HG02981 (cell line): ENCODE data around the gene CAMTA1.
A peak's percentile ranks its signal among the peaks of the same experiment; 100 is the strongest.

Experiments
- ATAC-seq: cut with Tn5 transposase; IDR thresholded peaks from one replicate; pipeline ENCODE4 v1.9.1; 2021; ENCODE audit warnings: mild to moderate bottlenecking, moderate library complexity; ENCODE audit not compliant: unreplicated experiment

CAMTA1 gene

GRCh38 chr1:6776389-6776788 is 8.9 kb upstream of the CAMTA1 start:
- no peak for ATAC-seq

- ATAC-seq = no peak
These were observed 8.4 kb upstream of the CAMTA1 start for GRCh38 chr1:6776895-6777294.

DNA sequence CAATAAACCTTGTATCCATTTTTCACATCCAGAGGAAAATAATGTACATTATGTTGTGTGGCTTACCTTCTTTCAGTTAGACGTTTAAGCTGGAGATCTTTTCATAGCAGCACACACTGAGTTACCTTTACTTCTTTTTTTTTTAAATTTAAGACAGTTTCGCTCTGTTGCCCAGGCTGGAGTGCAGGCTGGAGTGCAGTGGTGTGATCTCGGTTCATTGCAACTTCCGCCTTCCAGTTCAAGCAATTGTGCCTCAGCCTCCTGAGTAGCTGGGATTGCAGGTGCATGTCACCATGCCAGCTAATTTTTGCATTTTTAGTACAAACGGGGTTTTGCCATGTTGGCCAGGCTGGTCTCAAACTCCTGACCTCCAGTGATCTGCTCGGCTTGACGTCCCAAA is 7.4 kb upstream of the CAMTA1 start:
- no peak for ATAC-seq

GRCh38 chr1:6779089-6779805 is 6.0 kb upstream of the CAMTA1 start:
- no peak for ATAC-seq

DNA sequence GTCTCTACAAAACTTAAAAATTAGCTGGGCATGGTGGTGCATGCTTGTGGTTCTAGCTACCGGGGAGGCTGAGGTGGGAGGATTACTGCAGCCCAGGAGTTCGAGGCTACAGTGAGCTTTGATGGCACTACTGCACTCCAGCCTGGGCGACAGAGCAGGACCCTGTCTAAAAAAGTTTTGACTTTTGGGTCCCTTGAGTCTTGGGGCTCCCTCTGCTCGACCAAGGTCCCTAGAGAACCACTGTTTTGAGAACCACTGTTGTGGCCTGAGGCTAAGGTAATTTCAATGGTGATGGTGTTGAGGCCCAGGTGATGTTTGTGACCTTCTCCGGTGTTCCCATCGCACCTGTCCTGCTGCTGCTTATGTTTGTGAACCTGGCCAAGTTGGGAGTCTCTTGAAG is 3.1 kb upstream of the CAMTA1 start:
- no peak for ATAC-seq

- ATAC-seq = no peak
These were observed 2.0 kb upstream of the CAMTA1 start for GRCh38 chr1:6783221-6783620.

GRCh38 chr1:6783936-6784559 is 1.2 kb upstream of the CAMTA1 start:
- no peak for ATAC-seq

DNA sequence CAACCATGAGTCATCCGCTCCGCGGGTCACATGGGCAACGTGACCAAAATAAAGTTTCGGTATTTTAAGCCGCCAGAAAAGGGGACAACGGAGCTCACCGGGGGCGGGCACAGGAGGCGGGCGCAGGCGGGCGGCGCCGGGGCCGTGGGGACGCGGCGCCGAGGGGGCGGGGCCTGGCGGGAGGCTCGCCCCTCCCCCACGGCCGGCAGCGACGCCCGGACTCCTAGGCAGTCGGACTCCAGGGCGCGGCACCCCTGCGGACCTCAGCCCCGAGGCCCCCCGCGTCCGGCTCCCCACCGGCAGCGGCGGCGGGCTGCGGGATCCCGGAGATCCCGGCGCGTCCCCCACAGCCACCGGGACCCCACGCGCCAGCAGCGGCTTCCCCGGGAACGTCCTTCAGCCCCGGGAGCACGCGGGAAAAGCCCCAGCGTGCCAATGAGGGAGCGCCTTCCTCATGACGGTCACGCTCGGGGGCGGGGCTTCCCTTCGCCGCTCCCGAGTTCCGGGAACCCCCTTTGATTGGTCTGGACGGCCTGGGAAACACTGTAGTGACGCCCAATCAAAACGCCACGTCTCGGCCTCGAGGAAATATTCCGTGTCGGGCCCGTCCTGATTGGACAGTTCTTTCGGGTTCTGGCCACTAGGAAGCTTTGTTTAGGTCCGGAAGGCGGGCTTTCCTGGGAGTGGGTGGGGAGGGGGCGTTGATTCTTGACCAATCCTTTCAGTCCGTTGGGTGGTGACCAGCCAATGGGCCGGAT is 515 bp upstream of the CAMTA1 start:
- ATAC-seq = peak; percentile 75

DNA sequence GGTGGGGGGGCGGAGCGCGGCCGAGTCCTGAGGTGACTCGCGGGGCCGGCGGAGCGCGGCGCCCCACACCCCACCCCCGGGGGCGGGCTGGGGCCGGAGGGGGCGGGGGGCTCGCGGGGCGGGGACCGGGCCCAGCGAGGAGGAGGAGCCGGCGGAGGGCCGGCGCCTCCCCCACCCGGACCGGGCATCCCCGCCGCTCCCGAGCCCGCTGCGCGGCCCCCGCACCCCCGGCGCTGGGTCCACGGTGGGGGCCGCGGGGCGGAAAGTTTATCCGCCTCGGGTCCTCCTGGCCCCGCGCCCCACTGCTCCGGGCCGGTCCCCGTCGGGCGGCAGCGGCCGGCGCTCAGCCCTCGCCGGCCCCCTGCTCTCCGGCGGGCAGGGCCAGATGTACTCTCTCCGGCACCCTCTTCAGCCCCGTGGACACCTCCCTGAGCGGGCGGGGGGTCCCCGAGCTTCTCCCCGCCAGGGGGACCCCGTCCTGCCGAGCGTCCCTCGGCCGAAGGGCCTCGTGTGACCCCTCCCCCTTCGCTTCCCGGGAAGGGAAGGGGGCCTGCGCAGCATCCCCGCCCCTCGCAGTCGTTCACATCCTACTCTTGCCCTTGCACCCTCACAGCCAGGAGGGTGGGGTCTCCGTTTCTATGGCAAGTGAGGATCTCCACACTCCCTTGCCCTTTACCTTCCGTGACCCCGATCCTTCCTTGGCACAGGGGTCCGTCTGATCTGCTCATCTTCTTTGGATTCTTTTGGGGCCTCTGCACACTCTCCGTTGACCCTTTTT is 663 bp downstream of the CAMTA1 start:
- no peak for ATAC-seq

DNA sequence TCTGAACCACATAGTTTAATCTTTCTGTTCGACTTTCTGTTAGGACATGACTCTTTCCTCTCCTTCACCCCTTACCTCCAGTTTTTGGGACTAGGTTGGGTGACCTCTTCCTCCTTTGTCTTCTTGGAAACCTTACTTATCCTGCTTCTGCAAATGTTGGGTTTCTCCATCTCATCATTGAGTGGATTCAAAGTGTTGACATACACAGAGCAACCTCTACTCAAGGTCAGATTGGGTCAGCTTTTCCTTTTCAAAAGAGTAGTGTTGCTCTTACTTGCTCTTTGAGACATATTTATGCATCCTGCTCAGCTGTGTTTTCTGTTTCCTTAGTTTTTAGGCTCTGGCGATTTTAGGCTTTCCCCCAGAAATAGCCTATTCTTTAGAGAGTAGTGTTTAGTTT is 3.7 kb downstream of the CAMTA1 start:
- ATAC-seq = no peak

DNA sequence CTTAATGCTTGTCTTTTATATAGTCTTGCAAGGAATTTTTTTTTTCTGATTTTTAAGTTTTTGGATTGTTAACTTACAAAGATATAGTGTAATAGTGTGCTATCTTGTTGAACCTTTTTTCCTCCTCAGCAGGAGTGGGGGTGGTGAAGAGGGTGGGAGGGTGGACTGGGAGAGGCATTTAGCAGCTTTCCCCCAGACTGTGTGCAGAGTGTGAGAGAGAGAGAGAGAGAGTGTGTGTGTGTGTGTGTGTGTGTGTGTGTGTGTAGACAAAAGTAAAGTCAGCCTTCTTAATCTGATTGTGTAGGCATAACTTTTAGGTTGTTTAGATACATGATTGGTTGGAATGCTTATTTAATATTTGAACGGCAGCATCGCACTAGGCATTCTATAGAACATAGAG is 4.9 kb downstream of the CAMTA1 start:
- no peak for ATAC-seq

- no peak for ATAC-seq
These were observed 8.9 kb downstream of the CAMTA1 start for GRCh38 chr1:6794164-6794563.

- ATAC-seq = no peak
These were observed 9.9 kb downstream of the CAMTA1 start for GRCh38 chr1:6795203-6795602.

- ATAC-seq = no peak
These were observed 10.4 kb downstream of the CAMTA1 start for GRCh38 chr1:6795661-6796060.

DNA sequence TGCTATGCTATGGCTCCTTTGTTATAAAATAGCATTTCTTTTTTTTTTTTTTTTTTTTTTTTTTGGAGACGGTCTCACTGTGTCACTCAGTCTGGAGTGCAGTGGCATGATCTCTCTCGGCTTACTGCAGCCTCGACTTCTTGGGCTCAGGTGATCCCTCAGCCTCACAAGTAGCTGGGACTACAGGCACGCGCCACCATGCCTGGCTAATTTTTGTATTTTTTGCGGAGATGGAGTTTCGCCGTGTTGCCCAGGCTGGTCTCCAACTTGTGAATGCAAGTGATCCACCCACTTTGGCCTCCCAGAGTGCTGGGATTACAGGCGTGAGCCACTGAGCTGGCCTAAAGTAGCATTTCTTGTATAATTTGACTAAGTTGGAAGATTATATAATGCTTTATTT is 10.8 kb downstream of the CAMTA1 start:
- ATAC-seq = no peak

GRCh38 chr1:6799499-6799898 is 14.2 kb downstream of the CAMTA1 start:
- ATAC-seq = no peak

DNA sequence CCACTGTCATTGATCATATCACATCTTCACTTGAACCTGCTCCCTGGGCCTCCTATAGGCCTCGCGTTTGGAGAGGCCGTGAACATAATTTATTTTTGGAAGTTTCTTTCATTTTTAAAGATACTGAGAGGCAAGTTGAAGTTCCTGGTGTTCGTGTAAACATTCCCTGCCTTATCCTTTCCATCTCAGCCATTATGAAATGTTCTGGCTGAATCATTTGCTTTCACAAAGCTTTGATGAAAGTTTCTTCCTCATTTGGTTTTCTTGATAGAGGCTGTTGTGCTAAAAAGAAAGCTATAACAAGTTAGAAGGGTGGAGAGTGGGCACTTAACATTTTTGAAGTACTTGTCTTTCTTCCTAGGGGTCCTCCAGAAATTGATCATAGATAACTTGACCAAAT is 15.5 kb downstream of the CAMTA1 start:
- ATAC-seq = no peak

GRCh38 chr1:6801199-6801598 is 15.9 kb downstream of the CAMTA1 start:
- ATAC-seq = no peak

GRCh38 chr1:6801966-6802365 is 16.7 kb downstream of the CAMTA1 start:
- no peak for ATAC-seq

DNA sequence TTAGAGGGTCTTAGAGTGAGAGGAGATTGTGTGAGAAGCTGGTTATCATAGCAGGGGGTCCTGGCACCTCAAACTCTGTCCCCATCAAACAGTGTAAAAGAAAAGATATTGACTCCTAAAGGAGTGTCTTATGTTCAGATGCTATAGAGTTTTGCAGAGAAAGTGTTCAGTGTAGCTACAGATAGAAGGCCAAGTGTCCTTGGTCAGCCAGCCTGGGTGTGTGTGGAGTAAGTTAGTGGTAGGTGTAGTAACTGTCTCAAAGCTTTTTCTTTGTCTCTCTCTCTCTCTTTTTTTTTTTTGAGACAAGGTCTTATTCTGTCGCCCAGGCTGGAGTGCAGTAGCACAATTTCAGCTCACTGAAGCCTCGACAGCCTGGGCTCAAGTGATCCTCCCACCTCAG is 17.2 kb downstream of the CAMTA1 start:
- ATAC-seq = no peak

- ATAC-seq = no peak
These were observed 17.6 kb downstream of the CAMTA1 start for GRCh38 chr1:6802893-6803292.
